Gastroesophageal sphincter (tissue), 4 donors: Measurements from ENCODE around the gene PSMD3. TPM values are rescaled to one million over a fixed set of nuclear protein-coding genes. Genes with fewer than 3 reads are reported as not detected.
A peak's percentile ranks its signal among the peaks of the same experiment; 100 is the strongest.

Experiments used
- ATAC-seq: fragments of 150-250 bp; one replicate; pipeline ENCODE4 v1.9.1; 2016; ENCODE audit warnings: mild to moderate bottlenecking, moderate library complexity
- H3K27ac ChIP-seq, 4 donors: fragments of 200-600 bp; sonication (generic) in 3 of 4; 1 replicate in 3 of 4; 2 replicates in 1 of 4; pipeline ENCODE4 v1.5.1; 2016 to 2019
- H3K27me3 ChIP-seq: fragments of 200-600 bp; sonication (generic); one replicate; pipeline ENCODE4 v1.5.1; 2019
- H3K36me3 ChIP-seq, 2 donors: fragments of 200-600 bp; sonication (generic); one replicate each; pipeline ENCODE4 v1.5.1; 2019; ENCODE audit warnings: control low read depth in 1 of 2
- H3K4me1 ChIP-seq, 3 donors: fragments of 200-600 bp; sonication (generic); 1 replicate in 2 of 3; 2 replicates in 1 of 3; pipeline ENCODE4 v1.5.1; 2016 to 2019; ENCODE audit warnings: control low read depth in 2 of 3
- H3K4me3 ChIP-seq, 2 donors: fragments of 200-600 bp; sonication (generic); one replicate each; pipeline ENCODE4 v1.5.1; 2019; ENCODE audit warnings: mild to moderate bottlenecking in 1 of 2, moderate library complexity in 1 of 2
- H3K9me3 ChIP-seq, 3 donors: fragments of 200-600 bp; sonication (generic); one replicate each; pipeline ENCODE4 v1.5.1; 2017 to 2019; ENCODE audit warnings: control low read depth in 2 of 3
- CTCF ChIP-seq, 4 experiments: fragments of 200-600 bp in 2 of 4; fragments of 450-650 bp in 2 of 4; sonication (generic) in 1 of 4; IDR thresholded peaks; one replicate each; pipeline ENCODE4 v1.5.1; 2017 to 2019; ENCODE audit warnings: antibody characterized with exemption in 4 of 4, mild to moderate bottlenecking in 2 of 4, moderate library complexity in 2 of 4
- EP300 ChIP-seq: sonication (generic); formaldehyde crosslinking; IDR thresholded peaks from one replicate; pipeline ENCODE4 v1.6.1; 2017; ENCODE audit warnings: antibody characterized with exemption, mild to moderate bottlenecking
- POLR2A ChIP-seq, 2 donors: fragments of 450-650 bp; IDR thresholded peaks; one replicate each; pipeline ENCODE4 v1.6.1; 2017; ENCODE audit warnings: antibody characterized with exemption in 2 of 2, mild to moderate bottlenecking in 2 of 2, moderate library complexity in 1 of 2
- POLR2AphosphoS5 ChIP-seq: sonication (generic); formaldehyde crosslinking; IDR thresholded peaks from one replicate; pipeline ENCODE4 v1.6.1; 2017; ENCODE audit warnings: antibody characterized with exemption
- WGBS, 2 donors: methylation state at CpG; one replicate each; pipeline ENCODE4 v1.1.5; 2018; ENCODE audit warnings: low coverage in 1 of 2; 5-methylcytosine and 5-hydroxymethylcytosine counted together
- total RNA-seq, 4 donors: library from RNA; depleted of rRNA; stranded (reverse); fragments of >200 nt; gene quantifications; one replicate each; pipeline ENCODE4 v1.1.0, GENCODE V29; 2016

Gene PSMD3
- total RNA-seq, 4 donors from 2014 or later, result 65.1 to 105 (median 78.8) TPM

GRCh38 chr17:39952680-39953470, 27.7 kb upstream of the PSMD3 start:
- peak; percentile 95 for ATAC-seq
- WGBS, 2 donors, result 0 to 6% methylated on average over 13 of the region's 55 CpGs
- no peaks in the 10 kb centered on the region for H3K36me3 ChIP-seq
- peak overlapping the region in 3 of 4 donors; percentile 70 to 81 (median 78) for H3K27ac ChIP-seq
- peak overlapping the region; percentile 20 to 49 for H3K4me3 ChIP-seq
- TF ChIP-seq POLR2AphosphoS5, result no peak
- peak in 1 of 2 donors; percentile 11 for TF ChIP-seq POLR2A (IDR thresholded peaks at IDR 0.05)
- peaks cover 0 to 16% (median 0%) of the 10 kb centered on the region in 3 donors for H3K4me1 ChIP-seq
- H3K9me3 ChIP-seq, result no peaks in the 10 kb centered on the region
- no peaks in the 10 kb centered on the region for H3K27me3 ChIP-seq

DNA sequence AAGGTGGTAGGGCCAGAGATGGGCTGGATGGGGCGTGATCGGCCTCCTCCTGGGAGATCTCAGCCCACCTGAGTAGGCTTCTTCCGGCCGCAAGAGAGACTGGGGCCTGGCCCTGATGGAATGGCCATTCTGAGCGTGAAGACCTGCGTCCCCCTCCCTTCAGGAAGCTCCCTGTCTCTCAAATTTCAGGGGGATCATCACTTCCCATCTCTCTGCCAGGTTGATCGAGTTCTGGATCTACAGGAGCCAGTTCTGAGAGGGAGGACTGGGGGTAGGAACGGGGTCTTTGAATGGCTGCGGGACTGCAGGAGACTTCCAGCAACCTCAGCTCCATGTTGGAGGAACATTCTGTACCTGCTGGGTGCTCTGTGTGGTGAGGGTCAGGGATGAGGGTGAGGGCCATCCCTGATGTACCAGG, 27.1 kb upstream of the PSMD3 start:
- TF ChIP-seq CTCF (IDR thresholded peaks at IDR 0.05), result no peak
- TF ChIP-seq POLR2AphosphoS5, result no peak
- no peak for TF ChIP-seq EP300
- TF ChIP-seq POLR2A (IDR thresholded peaks at IDR 0.05), result no peak
- H3K4me3 ChIP-seq, result peak overlapping the region; percentile 20 to 49
- no peak for ATAC-seq
- H3K9me3 ChIP-seq, result no peaks in the 10 kb centered on the region
- peaks cover 0 to 16% (median 0%) of the 10 kb centered on the region in 3 donors for H3K4me1 ChIP-seq
- H3K27me3 ChIP-seq, result no peaks in the 10 kb centered on the region
- 0% methylated on average over 3 of the region's 9 CpGs; no CpG with 5 or more reads in 1 of the 2 donors for WGBS, 2 donors
- no peaks in the 10 kb centered on the region for H3K36me3 ChIP-seq
- peak overlapping the region in 3 of 4 donors; percentile 70 to 81 (median 78) for H3K27ac ChIP-seq

GRCh38 chr17:39954876-39955275, 25.7 kb upstream of the PSMD3 start:
- 80% methylated on average over 1 of the region's 4 CpGs; no CpG with 5 or more reads in 1 of the 2 donors for WGBS, 2 donors
- ATAC-seq, result no peak
- H3K9me3 ChIP-seq, result no peaks in the 10 kb centered on the region
- TF ChIP-seq POLR2A (IDR thresholded peaks at IDR 0.05) (no peak), POLR2AphosphoS5 (no peak), CTCF (IDR thresholded peaks at IDR 0.05) (no peak), EP300 (no peak)
- peaks cover 0 to 24% (median 0%) of the 10 kb centered on the region in 3 donors for H3K4me1 ChIP-seq
- H3K4me3 ChIP-seq, result no peak overlapping the region
- no peaks in the 10 kb centered on the region for H3K27me3 ChIP-seq
- H3K27ac ChIP-seq, result no peak overlapping the region
- no peaks in the 10 kb centered on the region for H3K36me3 ChIP-seq

DNA sequence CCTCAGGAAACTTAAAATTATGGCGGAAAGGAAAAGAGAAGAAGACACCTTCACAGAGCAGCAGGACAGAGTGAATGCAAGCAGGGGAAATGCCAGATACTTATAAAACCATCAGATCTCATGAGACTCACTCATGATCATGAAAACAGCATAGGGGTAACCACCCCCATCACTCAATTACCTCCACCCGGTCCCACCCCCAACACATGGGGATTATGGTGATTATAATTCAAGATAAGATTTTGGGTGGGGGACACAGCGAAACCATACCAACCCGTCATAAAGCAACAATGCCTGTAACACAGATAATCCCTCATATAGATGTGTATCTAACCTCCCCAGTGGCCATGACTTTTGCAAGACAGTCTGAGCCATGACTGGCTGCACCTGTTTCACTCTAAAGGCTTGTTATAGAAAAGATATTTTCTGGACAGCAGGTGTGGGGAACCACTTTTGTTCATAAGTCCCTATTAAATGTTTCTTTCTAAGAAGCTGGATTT, 24.8 kb upstream of the PSMD3 start:
- no peaks in the 10 kb centered on the region for H3K9me3 ChIP-seq
- H3K27me3 ChIP-seq, result no peaks in the 10 kb centered on the region
- H3K4me1 ChIP-seq, result peaks cover 0 to 24% (median 0%) of the 10 kb centered on the region in 3 donors
- H3K27ac ChIP-seq, result no peak overlapping the region
- no peak for ATAC-seq
- no peaks in the 10 kb centered on the region for H3K36me3 ChIP-seq
- 87 to 94% methylated on average over 2 to 3 of the region's 4 CpGs for WGBS, 2 donors
- H3K4me3 ChIP-seq, result no peak overlapping the region
- TF ChIP-seq CTCF (IDR thresholded peaks at IDR 0.05) (no peak), POLR2AphosphoS5 (no peak), POLR2A (IDR thresholded peaks at IDR 0.05) (no peak), EP300 (no peak)

- Histone ChIP-seq H3K27ac (no peak overlapping the region), H3K36me3 (no peaks in the 10 kb centered on the region), H3K9me3 (no peaks in the 10 kb centered on the region), H3K4me3 (no peak overlapping the region), H3K27me3 (peaks cover 27% of the 10 kb centered on the region), H3K4me1 (peaks cover 0 to 8% (median 0%) of the 10 kb centered on the region in 3 donors)
- ATAC-seq, result no peak
- TF ChIP-seq EP300 (no peak), POLR2AphosphoS5 (no peak), POLR2A (IDR thresholded peaks at IDR 0.05) (no peak), CTCF (IDR thresholded peaks at IDR 0.05) (no peak)
- WGBS, 2 donors, result 51 to 62% methylated on average over 3 to 7 of the region's 8 CpGs
Measured at GRCh38 chr17:39960524-39961041, 20.0 kb upstream of the PSMD3 start.
